DND-41 (cell line): ENCODE measurements around the gene MSL3.

Source experiments
- ATAC-seq: fragments of 200-7000 bp; cut with Tn5 transposase; 3 replicates; pipeline ENCODE4 v1.9.1; 2021; ENCODE audit warnings: low read depth; ENCODE audit not compliant: insufficient read depth
- DNase-seq: peaks from one replicate; pipeline ENCODE4 v3.0.0-alpha.2; 2020
- H2AFZ ChIP-seq: 2 replicates; pipeline ENCODE4 v1.6.0; 2012; ENCODE audit warnings: low read depth, low read length
- H3K27ac ChIP-seq: 2 replicates; pipeline ENCODE4 v1.5.1; 2012; ENCODE audit warnings: low read length, inconsistent platforms
- H3K27me3 ChIP-seq: fragments of 200-600 bp; sonication (generic); 2 replicates; pipeline ENCODE4 v1.6.0; 2012; ENCODE audit warnings: low read length, mild to moderate bottlenecking, inconsistent platforms; ENCODE audit not compliant: insufficient read depth, poor library complexity
- H3K36me3 ChIP-seq: 2 replicates; pipeline ENCODE4 v1.5.1; 2012; ENCODE audit warnings: low read length, inconsistent platforms; ENCODE audit not compliant: insufficient read depth
- H3K4me1 ChIP-seq: 2 replicates; pipeline ENCODE4 v1.5.1; 2012; ENCODE audit warnings: mild to moderate bottlenecking, low read length; ENCODE audit not compliant: insufficient read depth
- H3K4me2 ChIP-seq: 2 replicates; pipeline ENCODE4 v1.6.0; 2012; ENCODE audit warnings: mild to moderate bottlenecking, moderate library complexity, low read length, inconsistent platforms; ENCODE audit not compliant: insufficient read depth
- H3K4me3 ChIP-seq, 2 experiments: fragments of 200-600 bp in 1 of 2; shearing (Covaris generic) in 1 of 2; 2 replicates each; pipeline ENCODE4 v1.5.1; 2012 to 2016; ENCODE audit warnings: inconsistent platforms in 2 of 2, low read length in 2 of 2, mild to moderate bottlenecking in 2 of 2, low read depth in 1 of 2, moderate library complexity in 1 of 2
- H3K79me2 ChIP-seq: 2 replicates; pipeline ENCODE4 v1.6.0; 2012; ENCODE audit warnings: low read length, inconsistent platforms; ENCODE audit not compliant: insufficient read depth
- H3K9ac ChIP-seq: 2 replicates; pipeline ENCODE4 v1.6.0; 2012; ENCODE audit warnings: low read depth, mild to moderate bottlenecking, inconsistent platforms, low read length, moderate library complexity
- H3K9me3 ChIP-seq: 2 replicates; pipeline ENCODE4 v1.5.1; 2012; ENCODE audit warnings: low read length, moderate library complexity, mild to moderate bottlenecking, inconsistent platforms; ENCODE audit not compliant: insufficient read depth, severe bottlenecking
- H4K20me1 ChIP-seq: 2 replicates; pipeline ENCODE4 v1.6.0; 2012; ENCODE audit warnings: low read length; ENCODE audit not compliant: insufficient read depth
- CTCF ChIP-seq: IDR thresholded peaks from 2 replicates; pipeline ENCODE4 v1.5.1; 2012; ENCODE audit warnings: borderline replicate concordance, low read length, moderate library complexity, mild to moderate bottlenecking; ENCODE audit not compliant: poor library complexity, severe bottlenecking; ENCODE audit errors: extremely low read depth
- EZH2 ChIP-seq: IDR thresholded peaks from 3 replicates; pipeline ENCODE4 v1.6.1; 2012; ENCODE audit warnings: borderline replicate concordance, low read depth, mild to moderate bottlenecking, moderate library complexity, low read length, inconsistent platforms; ENCODE audit not compliant: severe bottlenecking

MSL3 gene

GRCh38 chrX:11813341-11813740 lies 55.3 kb downstream of the MSL3 start:
- ATAC-seq (no peak), DNase-seq (no peak)
- Histone ChIP-seq H3K4me2 (no peak overlapping the region), H2AFZ (no peak overlapping the region), H3K9ac (no peak overlapping the region), H3K4me3 (no peak overlapping the region), H3K36me3 (no peaks in the 10 kb centered on the region), H3K4me1 (no peaks in the 10 kb centered on the region), H3K27ac (no peak overlapping the region), H3K79me2 (no peaks in the 10 kb centered on the region), H4K20me1 (no peaks in the 10 kb centered on the region), H3K27me3 (no peaks in the 10 kb centered on the region), H3K9me3 (no peaks in the 10 kb centered on the region)
- no peak for TF ChIP-seq CTCF
- TF ChIP-seq EZH2 = no peak
